Measurements from ENCODE around the gene RAB3A.

DNA sequence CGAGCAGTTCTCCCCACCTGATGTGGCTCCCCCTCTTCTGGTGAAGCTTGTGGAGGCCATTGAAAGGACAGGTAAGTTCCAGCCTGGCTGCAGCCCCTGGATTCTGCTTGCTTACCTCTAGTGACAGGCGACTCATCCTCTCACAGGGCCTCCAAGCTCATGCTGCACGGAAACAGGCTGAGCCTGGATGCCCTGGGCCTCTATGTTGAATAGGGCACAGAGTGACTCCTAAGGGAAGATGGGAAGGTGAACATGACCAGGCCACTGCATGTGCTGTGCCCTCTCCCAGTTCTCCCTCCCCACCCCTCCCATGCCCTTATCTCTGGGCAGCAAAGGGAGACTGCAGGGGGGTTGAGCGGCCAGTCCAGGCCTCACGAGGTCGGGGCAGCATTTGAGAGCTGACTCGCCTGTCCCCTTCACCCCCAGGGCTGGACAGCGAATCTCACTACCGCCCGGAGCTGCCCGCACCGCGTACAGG lies 43.3 kb downstream of the RAB3A start:
- TF ChIP-seq JUN (IDR thresholded peaks at IDR 0.05; ENCODE audit: borderline replicate concordance, low read depth, low read length) = no peak
- TF ChIP-seq JUN (CRISPR knock-in tag; IDR thresholded peaks at IDR 0.05; ENCODE audit: borderline replicate concordance) = no peak
- TF ChIP-seq ZNF184 (CRISPR knock-in tag; IDR thresholded peaks at IDR 0.05) = no peak
- no peak for TF ChIP-seq FOS (IDR thresholded peaks at IDR 0.05; ENCODE audit: extremely low read depth, insufficient read length)
- no peak for TF ChIP-seq ZNF263 (CRISPR knock-in tag; IDR thresholded peaks at IDR 0.05; ENCODE audit: borderline replicate concordance)
- TF ChIP-seq, protein P1, sequence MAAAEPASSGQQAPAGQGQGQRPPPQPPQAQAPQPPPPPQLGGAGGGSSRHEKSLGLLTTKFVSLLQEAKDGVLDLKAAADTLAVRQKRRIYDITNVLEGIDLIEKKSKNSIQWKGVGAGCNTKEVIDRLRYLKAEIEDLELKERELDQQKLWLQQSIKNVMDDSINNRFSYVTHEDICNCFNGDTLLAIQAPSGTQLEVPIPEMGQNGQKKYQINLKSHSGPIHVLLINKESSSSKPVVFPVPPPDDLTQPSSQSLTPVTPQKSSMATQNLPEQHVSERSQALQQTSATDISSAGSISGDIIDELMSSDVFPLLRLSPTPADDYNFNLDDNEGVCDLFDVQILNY (CRISPR knock-in tag; IDR thresholded peaks at IDR 0.05) = no peak
- no peak for TF ChIP-seq SRSF3 (IDR thresholded peaks at IDR 0.05; ENCODE audit: insufficient read depth, low read length)
- TF ChIP-seq, protein P2, sequence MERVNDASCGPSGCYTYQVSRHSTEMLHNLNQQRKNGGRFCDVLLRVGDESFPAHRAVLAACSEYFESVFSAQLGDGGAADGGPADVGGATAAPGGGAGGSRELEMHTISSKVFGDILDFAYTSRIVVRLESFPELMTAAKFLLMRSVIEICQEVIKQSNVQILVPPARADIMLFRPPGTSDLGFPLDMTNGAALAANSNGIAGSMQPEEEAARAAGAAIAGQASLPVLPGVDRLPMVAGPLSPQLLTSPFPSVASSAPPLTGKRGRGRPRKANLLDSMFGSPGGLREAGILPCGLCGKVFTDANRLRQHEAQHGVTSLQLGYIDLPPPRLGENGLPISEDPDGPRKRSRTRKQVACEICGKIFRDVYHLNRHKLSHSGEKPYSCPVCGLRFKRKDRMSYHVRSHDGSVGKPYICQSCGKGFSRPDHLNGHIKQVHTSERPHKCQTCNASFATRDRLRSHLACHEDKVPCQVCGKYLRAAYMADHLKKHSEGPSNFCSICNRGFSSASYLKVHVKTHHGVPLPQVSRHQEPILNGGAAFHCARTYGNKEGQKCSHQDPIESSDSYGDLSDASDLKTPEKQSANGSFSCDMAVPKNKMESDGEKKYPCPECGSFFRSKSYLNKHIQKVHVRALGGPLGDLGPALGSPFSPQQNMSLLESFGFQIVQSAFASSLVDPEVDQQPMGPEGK (CRISPR knock-in tag; IDR thresholded peaks at IDR 0.05; ENCODE audit: borderline replicate concordance) = no peak
